GM12878 (cell line): Measurements from ENCODE around the gene SFI1. TPM values are rescaled to one million over a fixed set of nuclear protein-coding genes. Genes with fewer than 3 reads are reported as not detected.

Experiments
- ATAC-seq: fragments of 200-7000 bp; cut with Tn5 transposase; 3 replicates; pipeline ENCODE4 v1.9.1; 2020; ENCODE audit warnings: mild to moderate bottlenecking, moderate library complexity
- BruUV-seq: library from RNA; stranded (reverse); fragments of 400-500 nt; replicated peaks from 2 replicates; lab custom pipeline; 2021; lab: Mats Ljungman, UMichigan
- CTCF ChIA-PET: fragments of 300-600 bp; sonication (Branson Sonifier 250); formaldehyde crosslinking; extraction: SDS; loops from one replicate; lab custom pipeline; 2021; ENCODE audit warnings: inconsistent platforms; lab: Yijun Ruan, JAX
- POLR2A ChIA-PET: fragments of 350-600 bp; formaldehyde crosslinking; extraction: SDS; loops from one replicate; lab custom pipeline; 2021; ENCODE audit warnings: inconsistent platforms; lab: Charles Lee
- RAD21 ChIA-PET: fragments of 300-600 bp; sonication (Branson Sonifier 250); formaldehyde crosslinking; loops from one replicate; lab custom pipeline; 2023; ENCODE audit warnings: antibody characterized with exemption; ENCODE audit not compliant: unreplicated experiment; lab: Charles Lee
- SMC1A ChIA-PET: fragments of 300-600 bp; sonication (Branson Sonifier 250); formaldehyde crosslinking; loops from one replicate; lab custom pipeline; 2023; ENCODE audit not compliant: unreplicated experiment, uncharacterized antibody; lab: Charles Lee
- DNase-seq: peaks from one replicate; pipeline ENCODE4 v3.0.0-alpha.2; 2011; ENCODE audit warnings: low read depth, low spot score
- FAIRE-seq: peaks from 3 replicates; lab custom pipeline; 2011; peaks lifted over from hg19 to GRCh38; lab: Jason Lieb, UNC
- H2AFZ ChIP-seq: 2 replicates; pipeline ENCODE4 v1.6.0; 2011; ENCODE audit warnings: low read depth, low read length, control low read depth; ENCODE audit not compliant: control insufficient read depth
- H3K27ac ChIP-seq: 2 replicates; pipeline ENCODE4 v1.5.1; 2011; ENCODE audit warnings: control low read depth; ENCODE audit not compliant: control insufficient read depth, insufficient read depth
- H3K27me3 ChIP-seq, 2 experiments: replicated peaks in 1 of 2; 2 replicates each; pipeline versions ENCODE4 v1.6.0 to v1.6.1; 2011; ENCODE audit warnings: low read length in 1 of 2; ENCODE audit not compliant: control insufficient read depth in 2 of 2, insufficient read depth in 2 of 2
- H3K36me3 ChIP-seq, 2 experiments: 2 replicates each; pipeline ENCODE4 v1.5.1; 2011; ENCODE audit warnings: low read length in 1 of 2; ENCODE audit not compliant: control insufficient read depth in 2 of 2, insufficient read depth in 2 of 2
- H3K4me1 ChIP-seq: 2 replicates; pipeline ENCODE4 v1.6.1; 2011; ENCODE audit warnings: mild to moderate bottlenecking, low read length, moderate library complexity, mixed read lengths; ENCODE audit not compliant: control insufficient read depth, insufficient read depth
- H3K4me2 ChIP-seq: 2 replicates; pipeline ENCODE4 v1.6.0; 2011; ENCODE audit warnings: control low read depth; ENCODE audit not compliant: control insufficient read depth, insufficient read depth
- H3K4me3 ChIP-seq: fragments of 200-600 bp; sonication (generic); 2 replicates; pipeline ENCODE4 v1.5.1; 2016
- H3K79me2 ChIP-seq: 2 replicates; pipeline ENCODE4 v1.6.0; 2011; ENCODE audit warnings: low read length; ENCODE audit not compliant: control insufficient read depth, insufficient read depth
- H3K9ac ChIP-seq: 2 replicates; pipeline ENCODE4 v1.8.0; 2011; ENCODE audit warnings: low read length, control low read depth, mixed read lengths; ENCODE audit not compliant: control insufficient read depth, insufficient read depth
- H3K9me3 ChIP-seq: replicated peaks from 3 replicates; pipeline ENCODE4 v1.5.1; 2011; ENCODE audit warnings: mild to moderate bottlenecking, low read length; ENCODE audit not compliant: control insufficient read depth, insufficient read depth
- H4K20me1 ChIP-seq: 2 replicates; pipeline ENCODE4 v1.6.0; 2011; ENCODE audit not compliant: control insufficient read depth, insufficient read depth
- CEBPZ ChIP-seq: fragments of 150-350 bp; IDR thresholded peaks from 2 replicates; pipeline ENCODE4 v1.6.1; 2016; ENCODE audit warnings: low read depth, low read length
- CREM ChIP-seq: IDR thresholded peaks from 2 replicates; pipeline ENCODE4 v1.6.1; 2014; ENCODE audit warnings: antibody characterized with exemption, low read depth
- GATAD2B ChIP-seq: fragments of 450-650 bp; conservative IDR thresholded peaks from 2 replicates; pipeline ENCODE4 v1.6.1; 2017; ENCODE audit warnings: low read depth, mild to moderate bottlenecking, moderate library complexity
- IRF5 ChIP-seq: fragments of 450-650 bp; IDR thresholded peaks from 2 replicates; pipeline ENCODE4 v1.6.1; 2017; ENCODE audit warnings: borderline replicate concordance
- MLLT1 ChIP-seq: fragments of 450-650 bp; IDR thresholded peaks from 2 replicates; pipeline ENCODE4 v1.6.1; 2016; ENCODE audit warnings: mild to moderate bottlenecking
- NFYA ChIP-seq: IDR thresholded peaks from 2 replicates; pipeline ENCODE4 v1.6.1; 2011; ENCODE audit warnings: low read depth, mild to moderate bottlenecking, low read length, improper control_type of control experiment, borderline replicate concordance
- SMAD5 ChIP-seq: IDR thresholded peaks from 2 replicates; pipeline ENCODE4 v1.6.1; 2016; ENCODE audit warnings: antibody characterized with exemption, low read depth
- SP1 ChIP-seq: IDR thresholded peaks from one replicate; pipeline ENCODE4 v1.6.1; 2011; ENCODE audit warnings: low read depth, low read length
- SUZ12 ChIP-seq: fragments of 200-600 bp; sonication (generic); IDR thresholded peaks from one replicate; pipeline ENCODE4 v1.6.1; 2018; ENCODE audit warnings: antibody characterized with exemption, mild to moderate bottlenecking; ENCODE audit not compliant: unreplicated experiment
- TCF12 ChIP-seq: IDR thresholded peaks from 2 replicates; pipeline ENCODE4 v1.6.1; 2011; ENCODE audit warnings: low read depth, mild to moderate bottlenecking, low read length
- WGBS: methylation state at CpG from one replicate; pipeline ENCODE4 v1.1.6; 2016; ENCODE audit warnings: low lambda C conversion rate; ENCODE audit not compliant: insufficient replicate concordance, insufficient coverage; ENCODE audit errors: missing lambda C conversion rate; 5-methylcytosine and 5-hydroxymethylcytosine counted together
- in situ Hi-C: fragments of 300-500 bp; cut with MboI; formaldehyde crosslinking; loops from 9 replicates; pipeline ENCODE4 v1.14.3; 2018; ENCODE audit warnings: mixed read lengths
- intact Hi-C: fragments of 100-400 bp; cut with micrococcal nuclease; formaldehyde crosslinking; loops from one replicate; pipeline ENCODE4 v1.14.2; 2022; ENCODE audit not compliant: unreplicated experiment
- polyA plus RNA-seq, 11 experiments: library from polyadenylated mRNA; depleted of rRNA in 4 of 11; unstranded in 6 of 11; stranded (reverse) in 5 of 11; fragments of >200 nt; fragmentation: Nextera tagmentation in 4 of 11; fragmentation: Illumina TruSeq in 1 of 11; extraction: Ambion mirVana in 4 of 11; extraction: Trizol in 1 of 11; gene quantifications; 1 replicate in 1 of 11; 2 replicates in 10 of 11; pipeline versions ENCODE4 v1.2.1 to v1.2.3, GENCODE V29; 2011 to 2016; ENCODE audit warnings: inconsistent platforms in 2 of 11, missing spikeins in 2 of 11, low read depth in 1 of 11
- total RNA-seq, 4 experiments: library from RNA; depleted of rRNA in 3 of 4; stranded (reverse); fragments of >200 nt in 3 of 4; fragmentation: Illumina TruSeq in 1 of 4; extraction: Trizol in 1 of 4; gene quantifications; 2 replicates each; pipeline versions ENCODE4 v1.2.1 to v1.2.3, GENCODE V29; 2013 to 2021

SFI1 gene
- total and polyA plus RNA-seq, 10 of the 15 experiments (the other 5 are each of a cell fraction or from before 2014, with no cell fraction given) = 6.3 to 70.1 (median 30.4) TPM

- no peak overlapping the region for H3K4me2 ChIP-seq
- H3K36me3 ChIP-seq = peaks cover 11 to 42% of the 10 kb centered on the region in 2 experiments
- intact Hi-C loops (no loop called here), in situ Hi-C loops (no loop called here)
- 74% methylated on average over 2 of the region's 2 CpGs for WGBS
- no peaks in the 10 kb centered on the region for H3K9me3 ChIP-seq
- no peak for ATAC-seq
- no peak for DNase-seq
- TF ChIP-seq GATAD2B (no peak), MLLT1 (no peak), NFYA (no peak), CEBPZ (no peak), SMAD5 (no peak), IRF5 (no peak), SP1 (no peak), SUZ12 (no peak), TCF12 (no peak), CREM (no peak)
- H4K20me1 ChIP-seq = no peaks in the 10 kb centered on the region
- no peak for FAIRE-seq
- no peak overlapping the region for H2AFZ ChIP-seq
- no peaks in the 10 kb centered on the region for H3K79me2 ChIP-seq
- ChIA-PET CTCF (interaction anchor here (1.7 to 2.1 kb wide), 2 partner anchors 9 to 187 kb away, joined by 4 read pairs; no protein-coding TSS in a partner anchor), SMC1A (no interaction called here), POLR2A (interaction anchor here (1.5 kb wide), 1 partner anchor 45 kb away, joined by 3 read pairs; no protein-coding TSS in a partner anchor), RAD21 (no interaction called here)
- peaks cover 6% of the 10 kb centered on the region for H3K4me1 ChIP-seq
- no peaks in the 10 kb centered on the region for H3K27me3 ChIP-seq
- BruUV-seq = no TSS peak
- H3K27ac ChIP-seq = no peak overlapping the region
- H3K4me3 ChIP-seq = no peak overlapping the region
- H3K9ac ChIP-seq = no peak overlapping the region
Observed at GRCh38 chr22:31446767-31447166, 49.6 kb upstream of the SFI1 start.
